GM23338 (cell line): Measurements from ENCODE around the gene EIF2A.

Source experiments
- CREB1 ChIP-seq: fragments of 250-450 bp; sonication (Bioruptor Pico); IDR thresholded peaks from 2 replicates; pipeline ENCODE4 v1.5.0; 2020; ENCODE audit warnings: low read depth, mild to moderate bottlenecking, moderate library complexity
- CTCF ChIP-seq, 2 experiments: fragments of 200-600 bp in 1 of 2; sonication (generic) in 1 of 2; conservative IDR thresholded peaks; 2 replicates each; pipeline versions ENCODE4 v1.5.1 to v1.6.1; 2016 to 2017; ENCODE audit warnings: antibody characterized with exemption in 2 of 2, low read depth in 2 of 2, mild to moderate bottlenecking in 2 of 2, moderate library complexity in 1 of 2
- EZH2 ChIP-seq: fragments of 200-600 bp; sonication (generic); IDR thresholded peaks from one replicate; pipeline ENCODE4 v1.8.0; 2017; ENCODE audit warnings: antibody characterized with exemption, mild to moderate bottlenecking, low read depth; ENCODE audit not compliant: unreplicated experiment
- EZH2phosphoT487 ChIP-seq: fragments of 200-600 bp; sonication (generic); IDR thresholded peaks from one replicate; pipeline ENCODE4 v1.8.1; 2018; ENCODE audit warnings: antibody characterized with exemption; ENCODE audit not compliant: unreplicated experiment
- NANOG ChIP-seq: IDR thresholded peaks from 2 replicates; pipeline ENCODE4 v1.6.1; 2016; ENCODE audit warnings: antibody characterized with exemption, borderline replicate concordance
- POLR2AphosphoS5 ChIP-seq: IDR thresholded peaks from 2 replicates; pipeline ENCODE4 v1.6.1; 2016; ENCODE audit warnings: antibody characterized with exemption, low read depth
- TF ChIP-seq, protein P1 (sequence below): IDR thresholded peaks from 2 replicates; pipeline ENCODE4 v1.6.1; 2016; ENCODE audit warnings: antibody characterized with exemption
- TF ChIP-seq, protein P2 (sequence below): IDR thresholded peaks from one replicate; pipeline ENCODE4 v1.6.1; 2018; ENCODE audit warnings: antibody characterized with exemption; ENCODE audit not compliant: unreplicated experiment

DNA sequence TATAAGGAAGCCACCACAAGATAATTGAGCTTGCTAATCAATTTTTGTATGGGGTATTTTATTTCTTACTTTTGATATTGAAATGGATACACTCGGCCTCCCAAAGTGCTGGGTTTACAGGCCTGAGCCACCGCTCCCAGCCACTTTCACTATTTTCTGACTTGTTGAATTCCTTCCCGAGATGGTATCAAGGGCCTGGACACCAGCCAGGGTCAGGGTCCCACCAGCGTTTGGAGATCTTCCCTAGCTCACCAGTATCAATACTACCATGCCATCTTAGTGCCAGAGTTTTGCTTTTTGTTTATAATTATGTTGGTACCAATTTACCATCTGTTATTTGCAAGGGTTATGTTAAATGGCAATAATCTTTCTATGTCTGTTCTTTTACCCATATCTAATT is 51.1 kb downstream of the EIF2A start:
- TF ChIP-seq CTCF (conservative IDR thresholded peaks at IDR 0.05; ENCODE audit: low read depth in 2 of 2), result no peak
- TF ChIP-seq POLR2AphosphoS5, result no peak
- TF ChIP-seq, protein P1, sequence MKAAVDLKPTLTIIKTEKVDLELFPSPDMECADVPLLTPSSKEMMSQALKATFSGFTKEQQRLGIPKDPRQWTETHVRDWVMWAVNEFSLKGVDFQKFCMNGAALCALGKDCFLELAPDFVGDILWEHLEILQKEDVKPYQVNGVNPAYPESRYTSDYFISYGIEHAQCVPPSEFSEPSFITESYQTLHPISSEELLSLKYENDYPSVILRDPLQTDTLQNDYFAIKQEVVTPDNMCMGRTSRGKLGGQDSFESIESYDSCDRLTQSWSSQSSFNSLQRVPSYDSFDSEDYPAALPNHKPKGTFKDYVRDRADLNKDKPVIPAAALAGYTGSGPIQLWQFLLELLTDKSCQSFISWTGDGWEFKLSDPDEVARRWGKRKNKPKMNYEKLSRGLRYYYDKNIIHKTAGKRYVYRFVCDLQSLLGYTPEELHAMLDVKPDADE, result no peak
- no peak for TF ChIP-seq EZH2phosphoT487
- TF ChIP-seq EZH2, result no peak
- TF ChIP-seq, protein P2, sequence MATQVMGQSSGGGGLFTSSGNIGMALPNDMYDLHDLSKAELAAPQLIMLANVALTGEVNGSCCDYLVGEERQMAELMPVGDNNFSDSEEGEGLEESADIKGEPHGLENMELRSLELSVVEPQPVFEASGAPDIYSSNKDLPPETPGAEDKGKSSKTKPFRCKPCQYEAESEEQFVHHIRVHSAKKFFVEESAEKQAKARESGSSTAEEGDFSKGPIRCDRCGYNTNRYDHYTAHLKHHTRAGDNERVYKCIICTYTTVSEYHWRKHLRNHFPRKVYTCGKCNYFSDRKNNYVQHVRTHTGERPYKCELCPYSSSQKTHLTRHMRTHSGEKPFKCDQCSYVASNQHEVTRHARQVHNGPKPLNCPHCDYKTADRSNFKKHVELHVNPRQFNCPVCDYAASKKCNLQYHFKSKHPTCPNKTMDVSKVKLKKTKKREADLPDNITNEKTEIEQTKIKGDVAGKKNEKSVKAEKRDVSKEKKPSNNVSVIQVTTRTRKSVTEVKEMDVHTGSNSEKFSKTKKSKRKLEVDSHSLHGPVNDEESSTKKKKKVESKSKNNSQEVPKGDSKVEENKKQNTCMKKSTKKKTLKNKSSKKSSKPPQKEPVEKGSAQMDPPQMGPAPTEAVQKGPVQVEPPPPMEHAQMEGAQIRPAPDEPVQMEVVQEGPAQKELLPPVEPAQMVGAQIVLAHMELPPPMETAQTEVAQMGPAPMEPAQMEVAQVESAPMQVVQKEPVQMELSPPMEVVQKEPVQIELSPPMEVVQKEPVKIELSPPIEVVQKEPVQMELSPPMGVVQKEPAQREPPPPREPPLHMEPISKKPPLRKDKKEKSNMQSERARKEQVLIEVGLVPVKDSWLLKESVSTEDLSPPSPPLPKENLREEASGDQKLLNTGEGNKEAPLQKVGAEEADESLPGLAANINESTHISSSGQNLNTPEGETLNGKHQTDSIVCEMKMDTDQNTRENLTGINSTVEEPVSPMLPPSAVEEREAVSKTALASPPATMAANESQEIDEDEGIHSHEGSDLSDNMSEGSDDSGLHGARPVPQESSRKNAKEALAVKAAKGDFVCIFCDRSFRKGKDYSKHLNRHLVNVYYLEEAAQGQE, result no peak
- no peak for TF ChIP-seq NANOG
- no peak for TF ChIP-seq CREB1 (CRISPR knock-in tag)
